ENCODE results near the gene GALK2. TPM values are rescaled to one million over a fixed set of nuclear protein-coding genes. Genes with fewer than 3 reads are reported as not detected.

GALK2 gene
- total RNA-seq, 2 experiments from 2014 or later: 27.9 to 31.5 TPM

DNA sequence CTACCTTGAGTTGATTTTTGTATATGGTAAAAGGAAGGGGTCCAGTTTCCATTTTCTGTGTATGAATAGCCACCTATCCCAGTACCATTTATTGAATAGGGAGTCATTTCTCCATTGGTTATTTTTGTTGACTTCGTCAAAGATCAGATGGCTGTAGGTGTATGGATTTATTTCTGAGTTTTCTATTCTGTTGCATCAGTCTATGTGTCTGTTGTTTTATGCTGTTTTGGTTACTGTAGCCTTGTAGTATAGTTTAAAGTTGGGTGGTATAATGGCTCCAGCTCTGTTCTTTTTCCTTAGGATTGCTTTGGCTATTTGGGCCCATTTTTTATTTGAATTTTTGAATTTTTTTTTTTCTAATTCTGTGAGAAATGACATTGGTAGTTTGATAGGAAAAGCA, 127.5 kb downstream of the GALK2 start:
- BruUV-seq (replicated peaks): no TSS peak
- Histone ChIP-seq H3K79me2 (ENCODE audit: insufficient read depth, low read depth, low read length) (no peaks in the 10 kb centered on the region), H3K27ac (ENCODE audit: low read depth, low read length, poor library complexity, severe bottlenecking) (no peak overlapping the region), H3K4me1 (ENCODE audit: insufficient read depth, low read length, poor library complexity, severe bottlenecking) (no peaks in the 10 kb centered on the region), H3K36me3 (ENCODE audit: insufficient read depth, low read length) (0 out of 2 replicates have a peak, but pooled peaks cover 4% of the 10 kb centered on the region), H2AFZ (ENCODE audit: low read length) (no peak overlapping the region), H3K9me3 (ENCODE audit: low read length) (no peaks in the 10 kb centered on the region; the same call in 1 of the 2 replicates), H3K4me3 (ENCODE audit: low read depth, low read length, poor library complexity, severe bottlenecking) (no peak overlapping the region), H3K9me2 (ENCODE audit: insufficient read depth, low read length) (no peaks in the 10 kb centered on the region), H3K4me2 (ENCODE audit: low read length) (no peak overlapping the region), H4K20me1 (ENCODE audit: insufficient read depth, low read length) (no peaks in the 10 kb centered on the region)
- intact Hi-C loops (cut with micrococcal nuclease; ENCODE audit: unreplicated experiment): no loop called here
- TF ChIP-seq EZH2phosphoT487 (IDR thresholded peaks at IDR 0.05; ENCODE audit: borderline replicate concordance, low read depth, low read length): no peak
- DNase-seq (ENCODE audit: low spot score): no peak
- ChIA-PET POLR2A (interaction anchor here (0.7 kb wide), 1 partner anchor 1930 kb away, joined by 3 read pairs; no protein-coding TSS in a partner anchor), CTCF (ENCODE audit: unreplicated experiment) (no interaction called here)

DNA sequence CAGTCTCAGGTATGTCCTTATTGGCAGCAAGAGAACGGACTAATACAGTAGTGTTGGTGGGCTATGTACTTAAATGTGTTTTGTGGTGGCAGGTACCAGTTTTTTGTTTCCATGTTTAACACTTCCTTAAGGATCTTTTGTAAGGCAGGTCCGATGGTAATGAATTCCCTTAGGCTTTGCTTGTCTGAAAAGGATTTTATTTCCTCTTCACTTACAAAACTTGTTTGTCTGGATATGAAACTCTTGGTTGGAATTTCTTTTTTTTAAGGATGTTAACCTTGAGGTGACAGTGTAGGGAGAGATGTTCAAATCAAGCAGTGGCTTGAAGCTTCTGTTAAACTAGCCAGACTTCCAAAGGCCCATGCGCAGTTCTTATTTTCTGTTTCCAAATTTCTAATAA, 130.8 kb downstream of the GALK2 start:
- ChIA-PET POLR2A (interaction anchor here (0.5 kb wide), 1 partner anchor 312 kb away, joined by 8 read pairs; no protein-coding TSS in a partner anchor), CTCF (ENCODE audit: unreplicated experiment) (no interaction called here)
- Histone ChIP-seq H3K36me3 (ENCODE audit: insufficient read depth, low read length) (peaks cover 13% of the 10 kb centered on the region; the same call in 1 of the 2 replicates), H2AFZ (ENCODE audit: low read length) (no peak overlapping the region), H4K20me1 (ENCODE audit: insufficient read depth, low read length) (0 out of 2 replicates have a peak, but pooled peaks cover 3% of the 10 kb centered on the region), H3K4me2 (ENCODE audit: low read length) (no peak overlapping the region), H3K4me3 (ENCODE audit: low read depth, low read length, poor library complexity, severe bottlenecking) (no peak overlapping the region), H3K4me1 (ENCODE audit: insufficient read depth, low read length, poor library complexity, severe bottlenecking) (no peaks in the 10 kb centered on the region), H3K27ac (ENCODE audit: low read depth, low read length, poor library complexity, severe bottlenecking) (no peak overlapping the region), H3K79me2 (ENCODE audit: insufficient read depth, low read depth, low read length) (no peaks in the 10 kb centered on the region), H3K9me3 (ENCODE audit: low read length) (no peaks in the 10 kb centered on the region; the same call in 1 of the 2 replicates), H3K9me2 (ENCODE audit: insufficient read depth, low read length) (no peaks in the 10 kb centered on the region)
- intact Hi-C loops (cut with micrococcal nuclease; ENCODE audit: unreplicated experiment): no loop called here
- no TSS peak for BruUV-seq (replicated peaks)
- DNase-seq (ENCODE audit: low spot score): no peak
- no peak for TF ChIP-seq EZH2phosphoT487 (IDR thresholded peaks at IDR 0.05; ENCODE audit: borderline replicate concordance, low read depth, low read length)
- TF ChIP-seq, protein P1, sequence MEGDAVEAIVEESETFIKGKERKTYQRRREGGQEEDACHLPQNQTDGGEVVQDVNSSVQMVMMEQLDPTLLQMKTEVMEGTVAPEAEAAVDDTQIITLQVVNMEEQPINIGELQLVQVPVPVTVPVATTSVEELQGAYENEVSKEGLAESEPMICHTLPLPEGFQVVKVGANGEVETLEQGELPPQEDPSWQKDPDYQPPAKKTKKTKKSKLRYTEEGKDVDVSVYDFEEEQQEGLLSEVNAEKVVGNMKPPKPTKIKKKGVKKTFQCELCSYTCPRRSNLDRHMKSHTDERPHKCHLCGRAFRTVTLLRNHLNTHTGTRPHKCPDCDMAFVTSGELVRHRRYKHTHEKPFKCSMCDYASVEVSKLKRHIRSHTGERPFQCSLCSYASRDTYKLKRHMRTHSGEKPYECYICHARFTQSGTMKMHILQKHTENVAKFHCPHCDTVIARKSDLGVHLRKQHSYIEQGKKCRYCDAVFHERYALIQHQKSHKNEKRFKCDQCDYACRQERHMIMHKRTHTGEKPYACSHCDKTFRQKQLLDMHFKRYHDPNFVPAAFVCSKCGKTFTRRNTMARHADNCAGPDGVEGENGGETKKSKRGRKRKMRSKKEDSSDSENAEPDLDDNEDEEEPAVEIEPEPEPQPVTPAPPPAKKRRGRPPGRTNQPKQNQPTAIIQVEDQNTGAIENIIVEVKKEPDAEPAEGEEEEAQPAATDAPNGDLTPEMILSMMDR (conservative IDR thresholded peaks at IDR 0.05; ENCODE audit: low read length): no peak

DNA sequence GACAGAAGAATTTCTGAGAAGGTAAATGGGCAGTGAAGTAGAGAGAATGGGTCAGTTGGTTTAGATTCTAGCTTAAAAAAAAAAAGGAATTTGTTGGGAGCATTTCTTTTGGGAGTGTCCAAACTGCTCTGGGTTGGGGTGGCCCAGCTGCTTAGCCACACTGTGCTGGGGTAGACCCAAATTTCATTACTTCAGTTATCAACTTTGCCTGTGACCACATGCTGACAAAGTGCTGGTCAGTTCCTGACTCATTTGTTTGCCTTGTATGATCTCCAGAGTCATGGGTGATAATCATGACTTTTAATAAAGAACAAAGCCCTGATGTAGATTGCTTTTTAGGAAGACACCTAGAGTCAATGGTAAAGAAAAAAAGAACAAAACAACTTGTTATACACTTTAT, 131.5 kb downstream of the GALK2 start:
- Histone ChIP-seq H3K9me3 (ENCODE audit: low read length) (no peaks in the 10 kb centered on the region), H4K20me1 (ENCODE audit: insufficient read depth, low read length) (0 out of 2 replicates have a peak, but pooled peaks cover 3% of the 10 kb centered on the region), H3K27ac (ENCODE audit: low read depth, low read length, poor library complexity, severe bottlenecking) (no peak overlapping the region), H3K4me1 (ENCODE audit: insufficient read depth, low read length, poor library complexity, severe bottlenecking) (no peaks in the 10 kb centered on the region), H2AFZ (ENCODE audit: low read length) (no peak overlapping the region), H3K4me2 (ENCODE audit: low read length) (no peak overlapping the region), H3K79me2 (ENCODE audit: insufficient read depth, low read depth, low read length) (no peaks in the 10 kb centered on the region), H3K36me3 (ENCODE audit: insufficient read depth, low read length) (peaks cover 9% of the 10 kb centered on the region; the same call in 1 of the 2 replicates), H3K9me2 (ENCODE audit: insufficient read depth, low read length) (no peaks in the 10 kb centered on the region), H3K4me3 (ENCODE audit: low read depth, low read length, poor library complexity, severe bottlenecking) (no peak overlapping the region)
- CTCF ChIA-PET (ENCODE audit: unreplicated experiment): no interaction called here
- POLR2A ChIA-PET: interaction anchor here (0.9 kb wide), 1 partner anchor 9 kb away, joined by 5 read pairs; no protein-coding TSS in a partner anchor
- TF ChIP-seq EZH2phosphoT487 (IDR thresholded peaks at IDR 0.05; ENCODE audit: borderline replicate concordance, low read depth, low read length): no peak
- TF ChIP-seq, protein P1 (conservative IDR thresholded peaks at IDR 0.05; ENCODE audit: low read length): no peak
- intact Hi-C loops (cut with micrococcal nuclease; ENCODE audit: unreplicated experiment): no loop called here
- DNase-seq (ENCODE audit: low spot score): no peak
- no TSS peak for BruUV-seq (replicated peaks)

Data from OCI-LY7 (cell line).